PFSK-1 (cell line): Measurements from ENCODE around the gene APPL2.

Source experiments
- POLR2AphosphoS5 ChIP-seq: IDR thresholded peaks from 2 replicates; pipeline ENCODE4 v1.6.1; 2012; ENCODE audit warnings: low read depth, mild to moderate bottlenecking, control low read depth, low read length, moderate library complexity
- SIN3A ChIP-seq: IDR thresholded peaks from 2 replicates; pipeline ENCODE4 v1.6.1; 2012; ENCODE audit warnings: mild to moderate bottlenecking, low read length, moderate library complexity, borderline replicate concordance; ENCODE audit not compliant: insufficient read depth
- TF ChIP-seq, protein P1 (sequence below), 2 experiments: IDR thresholded peaks; 2 replicates each; pipeline versions ENCODE4 v1.6.1 to v1.8.0; 2011 to 2012; ENCODE audit warnings: low read depth in 2 of 2, low read length in 2 of 2, control low read depth in 1 of 2, inconsistent platforms in 1 of 2, mild to moderate bottlenecking in 1 of 2, moderate library complexity in 1 of 2; ENCODE audit not compliant: insufficient read depth in 1 of 2

DNA sequence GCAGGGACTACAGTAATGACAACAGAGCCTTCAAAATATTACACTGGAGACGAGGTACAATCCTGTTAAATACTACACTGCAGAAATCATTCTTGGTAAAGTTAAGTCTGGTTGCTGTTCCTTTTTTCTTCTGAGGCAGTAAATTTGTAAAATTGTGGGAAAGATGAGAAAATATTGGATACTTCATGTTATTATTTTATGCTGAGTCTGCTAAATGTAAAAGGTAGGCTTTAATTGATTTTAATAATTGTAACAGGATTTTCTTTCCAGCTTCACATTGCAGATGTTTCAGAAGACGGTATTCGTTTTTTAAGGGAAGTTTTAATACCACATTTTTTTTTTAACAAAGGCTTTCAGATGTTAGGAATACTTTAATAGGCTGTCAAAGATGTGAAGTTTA, 65.8 kb downstream of the APPL2 start:
- TF ChIP-seq POLR2AphosphoS5 (no peak), SIN3A (no peak)
- TF ChIP-seq, protein P1, sequence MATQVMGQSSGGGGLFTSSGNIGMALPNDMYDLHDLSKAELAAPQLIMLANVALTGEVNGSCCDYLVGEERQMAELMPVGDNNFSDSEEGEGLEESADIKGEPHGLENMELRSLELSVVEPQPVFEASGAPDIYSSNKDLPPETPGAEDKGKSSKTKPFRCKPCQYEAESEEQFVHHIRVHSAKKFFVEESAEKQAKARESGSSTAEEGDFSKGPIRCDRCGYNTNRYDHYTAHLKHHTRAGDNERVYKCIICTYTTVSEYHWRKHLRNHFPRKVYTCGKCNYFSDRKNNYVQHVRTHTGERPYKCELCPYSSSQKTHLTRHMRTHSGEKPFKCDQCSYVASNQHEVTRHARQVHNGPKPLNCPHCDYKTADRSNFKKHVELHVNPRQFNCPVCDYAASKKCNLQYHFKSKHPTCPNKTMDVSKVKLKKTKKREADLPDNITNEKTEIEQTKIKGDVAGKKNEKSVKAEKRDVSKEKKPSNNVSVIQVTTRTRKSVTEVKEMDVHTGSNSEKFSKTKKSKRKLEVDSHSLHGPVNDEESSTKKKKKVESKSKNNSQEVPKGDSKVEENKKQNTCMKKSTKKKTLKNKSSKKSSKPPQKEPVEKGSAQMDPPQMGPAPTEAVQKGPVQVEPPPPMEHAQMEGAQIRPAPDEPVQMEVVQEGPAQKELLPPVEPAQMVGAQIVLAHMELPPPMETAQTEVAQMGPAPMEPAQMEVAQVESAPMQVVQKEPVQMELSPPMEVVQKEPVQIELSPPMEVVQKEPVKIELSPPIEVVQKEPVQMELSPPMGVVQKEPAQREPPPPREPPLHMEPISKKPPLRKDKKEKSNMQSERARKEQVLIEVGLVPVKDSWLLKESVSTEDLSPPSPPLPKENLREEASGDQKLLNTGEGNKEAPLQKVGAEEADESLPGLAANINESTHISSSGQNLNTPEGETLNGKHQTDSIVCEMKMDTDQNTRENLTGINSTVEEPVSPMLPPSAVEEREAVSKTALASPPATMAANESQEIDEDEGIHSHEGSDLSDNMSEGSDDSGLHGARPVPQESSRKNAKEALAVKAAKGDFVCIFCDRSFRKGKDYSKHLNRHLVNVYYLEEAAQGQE (IDR thresholded peaks at IDR 0.05; ENCODE audit: insufficient read depth in 1 of 2, low read depth in 2 of 2, low read length in 2 of 2): no peak
